ENCODE measurements around the gene ACTN3.

DNA sequence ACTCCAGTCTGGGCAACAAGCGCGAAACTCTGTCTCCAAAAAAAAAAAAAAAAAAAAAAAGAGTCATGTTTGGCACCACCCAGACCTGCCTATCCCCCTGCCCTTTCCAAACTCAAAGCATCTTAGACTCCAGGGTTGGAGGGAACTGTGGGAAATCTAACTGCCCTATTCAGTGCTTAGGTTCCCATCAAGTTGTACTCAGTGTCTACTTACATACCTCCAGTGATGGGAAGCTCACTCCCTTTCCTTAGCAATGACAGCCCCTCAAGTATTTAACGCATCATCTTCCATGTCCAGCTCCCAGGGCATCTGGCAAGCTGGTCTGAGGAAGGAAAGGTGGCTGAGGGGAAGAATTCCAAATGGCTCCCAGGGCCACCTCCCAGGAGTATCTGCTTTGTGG, 3.0 kb downstream of the ACTN3 start:
- TF ChIP-seq, protein P1, sequence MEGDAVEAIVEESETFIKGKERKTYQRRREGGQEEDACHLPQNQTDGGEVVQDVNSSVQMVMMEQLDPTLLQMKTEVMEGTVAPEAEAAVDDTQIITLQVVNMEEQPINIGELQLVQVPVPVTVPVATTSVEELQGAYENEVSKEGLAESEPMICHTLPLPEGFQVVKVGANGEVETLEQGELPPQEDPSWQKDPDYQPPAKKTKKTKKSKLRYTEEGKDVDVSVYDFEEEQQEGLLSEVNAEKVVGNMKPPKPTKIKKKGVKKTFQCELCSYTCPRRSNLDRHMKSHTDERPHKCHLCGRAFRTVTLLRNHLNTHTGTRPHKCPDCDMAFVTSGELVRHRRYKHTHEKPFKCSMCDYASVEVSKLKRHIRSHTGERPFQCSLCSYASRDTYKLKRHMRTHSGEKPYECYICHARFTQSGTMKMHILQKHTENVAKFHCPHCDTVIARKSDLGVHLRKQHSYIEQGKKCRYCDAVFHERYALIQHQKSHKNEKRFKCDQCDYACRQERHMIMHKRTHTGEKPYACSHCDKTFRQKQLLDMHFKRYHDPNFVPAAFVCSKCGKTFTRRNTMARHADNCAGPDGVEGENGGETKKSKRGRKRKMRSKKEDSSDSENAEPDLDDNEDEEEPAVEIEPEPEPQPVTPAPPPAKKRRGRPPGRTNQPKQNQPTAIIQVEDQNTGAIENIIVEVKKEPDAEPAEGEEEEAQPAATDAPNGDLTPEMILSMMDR (IDR thresholded peaks at IDR 0.05; ENCODE audit: poor library complexity): no peak
- TF ChIP-seq EZH2 (IDR thresholded peaks at IDR 0.05; ENCODE audit: borderline replicate concordance) (no peak), EZH2phosphoT487 (IDR thresholded peaks at IDR 0.05; ENCODE audit: low read depth, severe bottlenecking, unreplicated experiment) (no peak)

Measured in hepatocyte (in vitro differentiated cells).